ENCODE measurements around the gene BTBD1.

BTBD1 gene

GRCh38 chr15:83066734-83067637 is at the start of gene BTBD1:
Gene BTBD1, minus strand, starts transcription at chr15:83067252. Its CDS starts 101 bp downstream, at chr15:83067151.
- DNase-seq (ENCODE audit: low read depth) = peak; percentile 54

GRCh38 chr15:83115831-83116565 is 48.9 kb upstream of the BTBD1 start:
- DNase-seq (ENCODE audit: low read depth) = no peak

- DNase-seq (ENCODE audit: low read depth) = no peak
Observed at GRCh38 chr15:83115410-83115809, 48.4 kb upstream of the BTBD1 start.

GRCh38 chr15:83114856-83115255 is 47.8 kb upstream of the BTBD1 start:
- DNase-seq (ENCODE audit: low read depth) = no peak

GRCh38 chr15:83113881-83114674 is 47.0 kb upstream of the BTBD1 start:
- no peak for DNase-seq (ENCODE audit: low read depth)

GRCh38 chr15:83112956-83113299 is 45.9 kb upstream of the BTBD1 start:
- no peak for DNase-seq (ENCODE audit: low read depth)

GRCh38 chr15:83112233-83112955 is 45.3 kb upstream of the BTBD1 start:
- DNase-seq (ENCODE audit: low read depth) = no peak

GRCh38 chr15:83111149-83111548 is 44.1 kb upstream of the BTBD1 start:
- DNase-seq (ENCODE audit: low read depth) = no peak

GRCh38 chr15:83110381-83110780 is 43.3 kb upstream of the BTBD1 start:
- DNase-seq (ENCODE audit: low read depth) = no peak

- DNase-seq (ENCODE audit: low read depth) = no peak
Observed at GRCh38 chr15:83109532-83109931, 42.5 kb upstream of the BTBD1 start.

GRCh38 chr15:83108266-83109219 is 41.5 kb upstream of the BTBD1 start:
- DNase-seq (ENCODE audit: low read depth) = no peak

GRCh38 chr15:83107841-83108181 is 40.8 kb upstream of the BTBD1 start:
- no peak for DNase-seq (ENCODE audit: low read depth)

GRCh38 chr15:83106994-83107840 is 40.2 kb upstream of the BTBD1 start, which contains the start of gene TM6SF1:
Gene TM6SF1, plus strand, starts transcription at chr15:83107645. Its CDS starts 36 bp downstream, at chr15:83107681.
- DNase-seq (ENCODE audit: low read depth) = no peak

GRCh38 chr15:83105440-83105839 is 38.4 kb upstream of the BTBD1 start:
- no peak for DNase-seq (ENCODE audit: low read depth)

GRCh38 chr15:83104141-83104540 is 37.1 kb upstream of the BTBD1 start:
- no peak for DNase-seq (ENCODE audit: low read depth)

GRCh38 chr15:83102346-83102745 is 35.3 kb upstream of the BTBD1 start:
- no peak for DNase-seq (ENCODE audit: low read depth)

GRCh38 chr15:83100097-83100646 is 33.1 kb upstream of the BTBD1 start:
- no peak for DNase-seq (ENCODE audit: low read depth)

- DNase-seq (ENCODE audit: low read depth) = no peak
Observed at GRCh38 chr15:83099290-83099689, 32.2 kb upstream of the BTBD1 start.

GRCh38 chr15:83098079-83098478 is 31.0 kb upstream of the BTBD1 start:
- no peak for DNase-seq (ENCODE audit: low read depth)

All from stimulated activated CD8-positive, alpha-beta memory T cell treated with anti-CD3 and anti-CD28 coated beads, Interleukin-15, amount 100 ng/mL, for 1 hour (primary cell).